DMS 273 (cell line): Measurements from ENCODE around the gene CGB8.
A peak's percentile ranks its signal among the peaks of the same experiment; 100 is the strongest.
"Not testable (repeated sequence)": the region's sequence is repeated elsewhere in the genome, so short reads cannot be mapped to it uniquely, and the experiment has no call there.

Experiments
- DNase-seq: peaks from one replicate; lab custom pipeline; 2025; ENCODE audit not compliant: unreplicated experiment; lab: John Stamatoyannopoulos, UW

CGB8 gene

DNA sequence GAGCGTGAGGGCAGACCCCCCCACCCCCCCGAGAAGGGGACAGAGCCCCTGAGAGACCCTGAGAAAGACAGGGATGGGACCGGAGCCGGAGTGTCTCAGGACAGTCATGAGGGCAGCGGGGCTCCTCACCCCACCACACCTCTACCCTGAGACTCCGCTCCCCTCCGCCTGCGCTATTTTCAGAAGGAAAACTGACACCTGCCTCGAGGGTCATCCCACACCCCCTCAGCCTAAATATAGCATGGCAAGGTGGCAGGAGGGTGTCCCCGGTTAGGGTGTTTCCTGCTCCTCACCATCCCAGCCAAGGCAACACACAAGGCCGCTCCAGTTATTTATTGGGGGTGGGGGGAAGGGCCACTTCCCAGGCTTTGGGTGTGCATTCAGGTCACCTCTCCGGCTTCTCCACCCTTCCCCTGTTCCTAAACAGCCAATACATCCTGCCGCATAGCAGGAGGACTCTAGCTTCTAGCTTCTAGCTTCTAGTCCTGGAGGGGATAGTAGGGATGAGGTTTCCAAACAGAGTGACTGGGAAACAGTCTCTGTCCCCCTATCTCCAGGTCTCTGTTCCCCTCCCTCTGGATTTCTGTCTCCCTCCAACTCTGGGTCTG lies 17.1 kb upstream of the CGB8 start:
- DNase-seq: no peak

- peak; percentile 49 for DNase-seq
Measured at GRCh38 chr19:49064768-49065611, 16.1 kb upstream of the CGB8 start, which contains the start of gene NTF4. Gene NTF4, minus strand, starts transcription at chr19:49064818. Its CDS starts 2,821 bp downstream, at chr19:49061997.

DNA sequence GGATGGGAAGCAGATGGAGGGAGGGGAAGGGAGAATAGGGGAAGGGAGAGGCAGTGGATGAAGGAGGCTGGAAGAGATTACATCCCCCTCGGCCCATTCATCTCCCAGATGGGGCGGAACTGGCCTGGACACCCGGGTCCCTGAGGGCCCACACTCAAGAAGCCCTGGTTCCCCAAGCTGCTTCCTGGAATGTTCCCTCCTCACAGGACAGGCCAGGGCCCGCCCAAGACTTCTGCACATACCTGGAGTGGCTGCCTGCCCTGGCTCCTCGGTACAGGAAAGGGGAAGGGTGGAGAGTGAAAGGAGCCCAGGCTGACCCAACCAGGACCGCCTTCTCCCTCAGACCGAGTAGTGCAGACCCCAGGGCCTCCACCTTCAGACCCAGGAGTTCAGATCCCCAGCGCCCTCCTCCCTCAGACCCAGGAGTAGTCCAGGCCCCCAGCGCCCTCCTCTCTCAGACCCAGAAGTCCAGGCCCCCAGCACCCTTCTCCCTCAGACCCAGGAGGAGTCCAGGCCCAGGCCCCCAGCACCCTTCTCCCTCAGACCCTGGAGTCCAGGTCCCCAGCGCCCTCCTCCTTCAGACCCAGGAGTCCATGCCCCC lies 15.2 kb upstream of the CGB8 start:
- no peak for DNase-seq

- DNase-seq: no peak
Measured at GRCh38 chr19:49061445-49061844, 12.5 kb upstream of the CGB8 start.

GRCh38 chr19:49061000-49061399 lies 12.1 kb upstream of the CGB8 start:
- DNase-seq: no peak

DNA sequence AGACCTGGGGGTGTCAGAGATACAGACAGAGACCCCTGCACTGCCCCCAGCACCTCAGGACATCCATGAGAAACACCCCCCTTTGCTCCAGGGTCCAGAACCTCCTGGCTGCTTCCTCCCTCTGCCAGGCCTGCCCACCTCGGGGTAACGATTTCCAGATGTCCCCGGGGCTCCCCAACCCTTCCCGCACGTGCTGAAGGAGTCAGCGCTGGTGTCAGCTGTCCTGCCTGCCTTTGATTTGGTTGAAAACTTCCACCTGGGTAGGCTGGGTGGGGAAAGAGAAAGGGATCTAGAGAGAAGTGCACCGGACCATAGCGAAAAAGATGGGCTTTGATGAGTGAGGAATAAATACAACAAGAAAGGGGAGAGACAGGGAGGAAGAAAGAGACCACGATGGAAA lies 10.1 kb upstream of the CGB8 start:
- no peak for DNase-seq

- peak; percentile 61 for DNase-seq
Measured at GRCh38 chr19:49058562-49058961, 9.7 kb upstream of the CGB8 start.

GRCh38 chr19:49057636-49058234 lies 8.8 kb upstream of the CGB8 start, which contains the start of gene CGB7:
Gene CGB7, minus strand, starts transcription at chr19:49057749. Its CDS starts 2,374 bp downstream, at chr19:49055375.
- peak; percentile 73 for DNase-seq

- not testable (repeated sequence) for DNase-seq
Measured at GRCh38 chr19:49056902-49057596, 8.1 kb upstream of the CGB8 start.

DNA sequence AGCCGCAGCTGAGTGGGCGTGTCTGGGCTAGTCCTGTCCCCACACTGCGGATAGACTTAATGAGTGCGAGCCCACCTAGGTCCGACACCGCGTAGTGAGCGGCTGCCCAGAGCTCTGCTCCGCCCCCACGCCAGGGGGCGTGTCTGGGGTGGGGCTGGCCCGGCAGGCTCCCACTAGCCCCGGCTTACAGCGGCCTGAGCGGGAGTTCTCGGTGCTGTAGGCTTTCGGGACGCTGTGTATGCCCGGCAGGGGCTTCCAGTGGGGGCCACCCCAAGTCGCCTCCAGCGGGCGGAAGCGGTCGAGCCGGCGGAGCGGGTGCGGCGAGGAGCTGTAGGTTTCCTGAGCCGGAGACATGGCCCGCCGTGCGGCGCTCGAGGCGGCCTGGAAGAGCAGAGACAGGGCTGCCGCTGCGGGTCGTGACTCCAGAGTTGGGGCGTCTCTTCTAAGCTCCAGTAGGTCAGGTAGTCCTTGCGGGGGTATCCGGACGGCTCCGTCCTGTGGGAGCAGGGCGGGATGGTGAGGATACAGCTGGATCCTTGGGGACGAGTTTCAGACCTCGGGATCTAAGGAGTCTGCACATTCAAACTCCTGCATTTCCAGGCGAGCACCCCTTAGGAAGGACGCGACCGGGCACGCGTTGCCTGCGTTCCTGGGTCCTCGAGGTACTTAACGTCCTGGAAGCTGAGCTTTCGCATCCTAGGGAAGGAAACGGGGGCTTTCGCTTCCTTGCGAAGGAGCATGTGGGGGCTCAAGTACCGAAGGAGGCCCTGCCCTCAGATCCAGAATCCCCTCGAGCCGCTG lies 7.4 kb upstream of the CGB8 start:
- peak; percentile 79 for DNase-seq

DNA sequence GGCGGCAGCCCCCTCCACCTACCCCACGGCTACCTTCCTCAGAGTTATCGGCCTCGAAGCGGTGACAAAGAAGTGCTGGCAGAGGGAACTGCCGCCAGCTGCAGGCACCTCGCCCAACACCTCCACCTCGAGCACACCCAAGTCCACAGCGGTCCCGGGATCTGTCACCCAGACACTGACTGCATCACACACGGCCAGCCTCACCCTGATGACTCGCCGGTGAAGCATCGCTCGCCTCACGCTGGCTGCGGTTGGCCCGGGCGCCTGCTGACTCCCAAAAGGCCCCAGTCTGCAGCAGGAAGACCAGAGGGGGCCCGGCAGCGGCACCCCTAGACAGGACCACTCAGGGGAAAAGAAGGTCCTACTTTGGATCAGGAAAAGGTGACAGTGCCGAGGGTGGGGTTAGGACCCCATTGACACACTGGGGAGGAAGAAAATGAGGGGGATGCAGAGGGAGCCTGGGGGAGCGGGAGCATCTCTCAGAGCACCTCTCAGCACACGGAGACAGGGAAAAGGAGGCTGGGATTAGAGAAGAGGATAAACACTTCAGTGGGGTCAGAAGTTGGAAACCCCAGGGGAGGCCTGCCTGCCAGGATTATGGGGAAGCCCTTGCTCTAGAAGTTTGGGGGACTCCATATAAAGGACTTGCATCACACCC lies 1.6 kb upstream of the CGB8 start:
- not testable (repeated sequence) for DNase-seq

DNA sequence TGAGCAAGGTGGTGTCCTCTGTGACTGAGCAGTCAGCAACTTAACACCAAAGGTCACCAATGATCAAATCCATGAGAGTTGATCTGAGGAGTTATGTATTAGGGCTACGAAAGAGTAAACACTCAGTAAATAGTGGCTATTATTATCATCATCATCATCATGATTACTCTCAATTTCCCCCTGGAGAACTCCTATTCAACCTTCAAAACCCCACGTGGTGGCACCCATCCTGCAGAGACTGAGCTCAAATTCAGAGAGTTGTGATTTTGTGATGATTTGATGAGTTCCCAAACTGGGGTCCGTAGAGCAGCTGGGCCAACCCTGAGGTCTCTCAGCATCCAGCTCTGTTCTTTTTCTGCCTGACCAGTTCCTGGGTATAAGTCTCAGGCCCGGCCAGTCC lies 923 bp upstream of the CGB8 start:
- not testable (repeated sequence) for DNase-seq

GRCh38 chr19:49043548-49043947 lies 5.4 kb downstream of the CGB8 start, which contains the start of gene CGB5:
Gene CGB5, plus strand, starts transcription at chr19:49043848. Its CDS starts 362 bp downstream, at chr19:49044210.
- DNase-seq: not testable (repeated sequence)

DNA sequence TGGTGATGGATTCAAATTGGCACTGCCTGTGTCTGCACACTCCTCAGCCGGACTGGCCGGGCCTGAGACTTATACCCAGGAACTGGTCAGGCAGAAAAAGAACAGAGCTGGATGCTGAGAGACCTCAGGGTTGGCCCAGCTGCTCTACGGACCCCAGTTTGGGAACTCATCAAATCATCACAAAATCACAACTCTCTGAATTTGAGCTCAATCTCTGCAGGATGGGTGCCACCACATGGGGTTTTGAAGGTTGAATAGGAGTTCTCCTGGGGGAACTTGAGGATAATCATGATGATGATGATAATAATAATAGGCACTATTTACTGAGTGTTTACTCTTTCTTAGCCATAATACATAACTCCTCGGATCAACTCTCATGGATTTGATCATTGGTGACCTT lies 6.2 kb downstream of the CGB8 start:
- not testable (repeated sequence) for DNase-seq

GRCh38 chr19:49042177-49042576 lies 6.7 kb downstream of the CGB8 start:
- DNase-seq: no peak

- DNase-seq: not testable (repeated sequence)
Measured at GRCh38 chr19:49039736-49040135, 9.2 kb downstream of the CGB8 start.

- not testable (repeated sequence) for DNase-seq
Measured at GRCh38 chr19:49038557-49039276, 10.2 kb downstream of the CGB8 start.

- DNase-seq: not testable (repeated sequence)
Measured at GRCh38 chr19:49038111-49038510, 10.8 kb downstream of the CGB8 start.

- DNase-seq: peak; percentile 79
Measured at GRCh38 chr19:49036815-49037214, 12.1 kb downstream of the CGB8 start, which contains the start of gene CGB1. Gene CGB1, minus strand, starts transcription at chr19:49036895. Its CDS starts 184 bp downstream, at chr19:49036711.
